HepG2 (cell line): ENCODE results near the gene NID1. TPM values are rescaled to one million over a fixed set of nuclear protein-coding genes. Genes with fewer than 3 reads are reported as not detected.

Experiments
- GZF1 ChIP-seq: sonication (generic); formaldehyde crosslinking; IDR thresholded peaks from 2 replicates; pipeline ENCODE4 v1.5.1; 2020; ENCODE audit warnings: mild to moderate bottlenecking, missing genetic modification reagents
- MYC ChIP-seq: sonication (generic); formaldehyde crosslinking; IDR thresholded peaks from 2 replicates; pipeline ENCODE4 v1.9.0; 2021; ENCODE audit warnings: missing genetic modification reagents, borderline replicate concordance
- NFRKB ChIP-seq: fragments of 450-650 bp; IDR thresholded peaks from 2 replicates; pipeline ENCODE4 v1.6.1; 2017
- ZFX ChIP-seq: sonication (generic); formaldehyde crosslinking; IDR thresholded peaks from 2 replicates; pipeline ENCODE4 v1.4.0; 2020; ENCODE audit warnings: mild to moderate bottlenecking, low read depth, missing genetic modification reagents, moderate library complexity
- ZIK1 ChIP-seq: sonication (generic); formaldehyde crosslinking; IDR thresholded peaks from 2 replicates; pipeline ENCODE4 v1.5.0; 2020; ENCODE audit warnings: mild to moderate bottlenecking, low read depth, missing genetic modification reagents, borderline replicate concordance
- ZNF709 ChIP-seq: sonication (generic); formaldehyde crosslinking; IDR thresholded peaks from 2 replicates; pipeline ENCODE4 v1.5.0; 2020; ENCODE audit warnings: mild to moderate bottlenecking, missing genetic modification reagents
- ZNF766 ChIP-seq: sonication (generic); formaldehyde crosslinking; IDR thresholded peaks from 2 replicates; pipeline ENCODE4 v1.5.0; 2020; ENCODE audit warnings: missing genetic modification reagents, borderline replicate concordance
- polyA plus RNA-seq, 8 experiments: library from polyadenylated mRNA; depleted of rRNA in 3 of 8; stranded (reverse) in 7 of 8; unstranded in 1 of 8; fragments of >200 nt; fragmentation: Illumina TruSeq in 4 of 8; extraction: Trizol in 4 of 8; gene quantifications; 2 replicates each; pipeline versions ENCODE4 v1.2.1 to v1.2.3, GENCODE V29; 2011 to 2016; ENCODE audit warnings: low read depth in 4 of 8, missing spikeins in 1 of 8, mixed read lengths in 1 of 8; ENCODE audit not compliant: insufficient read depth in 1 of 8
- total RNA-seq, 5 experiments: library from RNA; depleted of rRNA; stranded (reverse); fragments of >200 nt; fragmentation: Illumina TruSeq; extraction: Trizol; gene quantifications; 2 replicates each; pipeline ENCODE4 v1.2.3, GENCODE V29; 2016; ENCODE audit warnings: low read depth in 1 of 5
- TF ChIP-seq, protein P1 (sequence below): sonication (generic); formaldehyde crosslinking; IDR thresholded peaks from 2 replicates; pipeline ENCODE4 v1.4.0; 2020; ENCODE audit warnings: mild to moderate bottlenecking, missing genetic modification reagents
- TF ChIP-seq, protein P2 (sequence below): sonication (generic); formaldehyde crosslinking; conservative IDR thresholded peaks from 2 replicates; pipeline ENCODE4 v1.4.0; 2020; ENCODE audit warnings: mild to moderate bottlenecking, missing genetic modification reagents, moderate library complexity
- TF ChIP-seq, protein P3 (sequence below): sonication (generic); formaldehyde crosslinking; IDR thresholded peaks from 2 replicates; pipeline ENCODE4 v1.8.0; 2022; ENCODE audit warnings: mild to moderate bottlenecking, missing genetic modification reagents; ENCODE audit not compliant: insufficient replicate concordance
- TF ChIP-seq, protein P4 (sequence below): sonication (generic); formaldehyde crosslinking; IDR thresholded peaks from 2 replicates; pipeline ENCODE4 v1.8.1; 2023; ENCODE audit warnings: mild to moderate bottlenecking, moderate library complexity, missing genetic modification reagents
- TF ChIP-seq, protein P5 (sequence below): sonication (generic); formaldehyde crosslinking; IDR thresholded peaks from 2 replicates; pipeline ENCODE4 v1.8.1; 2023; ENCODE audit warnings: mild to moderate bottlenecking, missing genetic modification reagents

Gene NID1
- total and polyA plus RNA-seq, 2 of the 13 experiments (the other 11 are each of a cell fraction or from before 2014, with no cell fraction given), result 50.2 to 56.1 TPM

DNA sequence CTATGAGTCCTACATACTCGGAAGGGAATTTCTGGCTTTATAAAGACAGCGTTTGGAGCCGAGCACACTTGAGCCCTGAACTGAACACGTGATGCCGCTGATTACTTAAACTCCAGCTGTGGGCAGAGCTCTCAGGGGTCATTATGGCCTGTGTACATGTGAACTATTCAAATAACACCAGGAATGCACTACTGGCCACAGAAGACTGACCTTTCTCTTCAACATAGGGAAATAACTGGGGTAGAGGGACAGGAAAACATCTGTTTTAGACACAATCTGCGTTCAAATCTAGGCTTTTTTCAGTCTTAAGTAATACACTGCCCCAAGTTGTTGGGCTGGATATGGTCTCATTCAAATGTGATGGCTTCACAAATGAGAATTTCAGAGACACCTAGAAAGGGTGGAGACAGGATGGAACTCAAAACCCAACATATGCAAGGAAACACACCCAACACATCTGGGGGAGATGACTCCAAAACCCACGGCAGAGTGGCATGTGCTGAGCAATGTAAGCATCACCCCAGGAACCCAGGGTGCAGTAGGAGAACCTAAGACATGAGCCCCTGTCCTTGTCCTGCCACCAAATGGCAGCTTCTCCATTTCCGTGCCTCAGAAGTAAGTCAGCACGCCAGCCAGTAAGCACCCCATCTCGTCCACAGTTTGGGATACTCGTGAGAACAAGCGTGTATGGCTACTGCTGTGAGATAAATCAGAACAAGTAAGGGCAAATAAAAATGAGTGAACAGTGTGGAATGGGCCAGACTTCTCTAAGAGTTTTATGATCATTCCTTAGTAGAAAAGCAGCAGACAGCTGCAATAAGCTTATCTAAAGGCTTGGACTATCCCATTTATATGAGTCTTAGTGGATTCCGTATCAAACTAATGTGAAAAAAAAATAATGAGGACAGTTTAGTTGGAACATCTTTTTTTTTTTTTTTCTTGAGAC lies 24.9 kb downstream of the NID1 start (continued):
- TF ChIP-seq, protein P1, sequence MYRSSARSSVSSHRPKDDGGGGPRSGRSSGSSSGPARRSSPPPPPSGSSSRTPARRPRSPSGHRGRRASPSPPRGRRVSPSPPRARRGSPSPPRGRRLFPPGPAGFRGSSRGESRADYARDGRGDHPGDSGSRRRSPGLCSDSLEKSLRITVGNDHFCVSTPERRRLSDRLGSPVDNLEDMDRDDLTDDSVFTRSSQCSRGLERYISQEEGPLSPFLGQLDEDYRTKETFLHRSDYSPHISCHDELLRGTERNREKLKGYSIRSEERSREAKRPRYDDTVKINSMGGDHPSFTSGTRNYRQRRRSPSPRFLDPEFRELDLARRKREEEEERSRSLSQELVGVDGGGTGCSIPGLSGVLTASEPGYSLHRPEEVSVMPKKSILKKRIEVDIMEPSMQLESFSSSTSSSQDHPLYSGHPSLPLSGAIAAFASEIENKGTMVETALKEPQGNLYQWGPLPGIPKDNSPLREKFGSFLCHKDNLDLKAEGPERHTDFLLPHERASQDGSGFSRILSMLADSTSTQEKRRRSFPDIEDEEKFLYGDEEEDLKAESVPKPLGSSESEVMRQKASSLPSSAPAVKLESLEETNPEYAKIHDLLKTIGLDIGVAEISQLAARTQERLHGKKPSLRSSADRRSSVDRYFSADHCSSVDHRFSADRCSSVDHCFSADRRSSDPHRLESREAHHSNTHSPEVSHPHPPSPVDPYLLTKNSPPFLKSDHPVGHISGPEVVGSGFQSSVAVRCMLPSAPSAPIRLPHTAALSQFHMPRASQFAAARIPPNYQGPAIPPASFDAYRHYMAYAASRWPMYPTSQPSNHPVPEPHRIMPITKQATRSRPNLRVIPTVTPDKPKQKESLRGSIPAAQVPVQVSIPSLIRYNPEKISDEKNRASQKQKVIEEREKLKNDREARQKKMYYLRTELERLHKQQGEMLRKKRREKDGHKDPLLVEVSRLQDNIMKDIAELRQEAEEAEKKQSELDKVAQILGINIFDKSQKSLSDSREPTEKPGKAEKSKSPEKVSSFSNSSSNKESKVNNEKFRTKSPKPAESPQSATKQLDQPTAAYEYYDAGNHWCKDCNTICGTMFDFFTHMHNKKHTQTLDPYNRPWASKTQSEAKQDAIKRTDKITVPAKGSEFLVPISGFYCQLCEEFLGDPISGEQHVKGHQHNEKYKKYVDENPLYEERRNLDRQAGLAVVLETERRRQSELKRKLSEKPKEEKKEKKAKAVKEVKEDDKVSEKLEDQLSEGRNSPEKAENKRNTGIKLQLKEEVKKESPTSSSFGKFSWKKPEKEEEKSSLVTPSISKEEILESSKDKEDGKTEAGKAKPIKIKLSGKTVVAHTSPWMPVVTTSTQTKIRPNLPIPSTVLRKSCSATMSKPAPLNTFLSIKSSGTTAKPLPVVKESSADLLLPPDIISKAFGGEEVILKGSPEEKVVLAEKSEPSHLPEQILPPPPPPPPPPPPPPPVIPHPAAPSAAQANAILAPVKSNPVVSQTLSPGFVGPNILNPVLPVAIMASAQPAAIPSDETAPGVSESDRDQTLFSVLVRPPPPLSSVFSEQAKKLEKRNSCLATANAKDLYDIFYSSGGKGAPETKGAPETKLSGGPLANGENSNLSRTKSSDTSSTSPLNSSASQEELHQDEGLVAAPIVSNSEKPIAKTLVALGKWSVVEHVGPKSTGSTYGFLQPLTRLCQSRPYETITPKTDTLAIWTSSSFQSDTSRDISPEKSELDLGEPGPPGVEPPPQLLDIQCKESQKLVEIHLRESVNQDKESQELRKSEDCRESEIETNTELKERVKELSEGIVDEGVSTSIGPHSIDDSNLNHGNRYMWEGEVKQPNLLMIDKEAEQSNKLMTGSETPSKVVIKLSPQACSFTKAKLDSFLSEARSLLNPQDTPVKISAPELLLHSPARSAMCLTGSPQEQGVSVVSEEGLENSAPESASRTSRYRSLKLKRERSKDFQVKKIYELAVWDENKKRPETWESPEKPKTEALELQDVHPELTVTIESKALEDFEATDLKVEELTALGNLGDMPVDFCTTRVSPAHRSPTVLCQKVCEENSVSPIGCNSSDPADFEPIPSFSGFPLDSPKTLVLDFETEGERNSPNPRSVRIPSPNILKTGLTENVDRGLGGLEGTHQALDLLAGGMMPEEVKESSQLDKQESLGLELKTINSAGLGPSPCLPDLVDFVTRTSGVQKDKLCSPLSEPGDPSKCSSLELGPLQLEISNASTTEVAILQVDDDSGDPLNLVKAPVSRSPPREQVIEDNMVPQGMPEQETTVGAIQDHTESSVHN (CRISPR knock-in tag), result no peak
- no peak for TF ChIP-seq ZNF766 (CRISPR knock-in tag)
- TF ChIP-seq ZIK1 (CRISPR knock-in tag), result 0 out of 2 replicates have a peak, but pooled peaks have one; percentile 43
- no peak for TF ChIP-seq ZFX
- TF ChIP-seq GZF1, result no peak
- TF ChIP-seq ZNF709 (CRISPR knock-in tag), result no peak
- TF ChIP-seq, protein P2, sequence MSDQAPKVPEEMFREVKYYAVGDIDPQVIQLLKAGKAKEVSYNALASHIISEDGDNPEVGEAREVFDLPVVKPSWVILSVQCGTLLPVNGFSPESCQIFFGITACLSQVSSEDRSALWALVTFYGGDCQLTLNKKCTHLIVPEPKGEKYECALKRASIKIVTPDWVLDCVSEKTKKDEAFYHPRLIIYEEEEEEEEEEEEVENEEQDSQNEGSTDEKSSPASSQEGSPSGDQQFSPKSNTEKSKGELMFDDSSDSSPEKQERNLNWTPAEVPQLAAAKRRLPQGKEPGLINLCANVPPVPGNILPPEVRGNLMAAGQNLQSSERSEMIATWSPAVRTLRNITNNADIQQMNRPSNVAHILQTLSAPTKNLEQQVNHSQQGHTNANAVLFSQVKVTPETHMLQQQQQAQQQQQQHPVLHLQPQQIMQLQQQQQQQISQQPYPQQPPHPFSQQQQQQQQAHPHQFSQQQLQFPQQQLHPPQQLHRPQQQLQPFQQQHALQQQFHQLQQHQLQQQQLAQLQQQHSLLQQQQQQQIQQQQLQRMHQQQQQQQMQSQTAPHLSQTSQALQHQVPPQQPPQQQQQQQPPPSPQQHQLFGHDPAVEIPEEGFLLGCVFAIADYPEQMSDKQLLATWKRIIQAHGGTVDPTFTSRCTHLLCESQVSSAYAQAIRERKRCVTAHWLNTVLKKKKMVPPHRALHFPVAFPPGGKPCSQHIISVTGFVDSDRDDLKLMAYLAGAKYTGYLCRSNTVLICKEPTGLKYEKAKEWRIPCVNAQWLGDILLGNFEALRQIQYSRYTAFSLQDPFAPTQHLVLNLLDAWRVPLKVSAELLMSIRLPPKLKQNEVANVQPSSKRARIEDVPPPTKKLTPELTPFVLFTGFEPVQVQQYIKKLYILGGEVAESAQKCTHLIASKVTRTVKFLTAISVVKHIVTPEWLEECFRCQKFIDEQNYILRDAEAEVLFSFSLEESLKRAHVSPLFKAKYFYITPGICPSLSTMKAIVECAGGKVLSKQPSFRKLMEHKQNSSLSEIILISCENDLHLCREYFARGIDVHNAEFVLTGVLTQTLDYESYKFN, result peak; percentile 92
- TF ChIP-seq, protein P3, sequence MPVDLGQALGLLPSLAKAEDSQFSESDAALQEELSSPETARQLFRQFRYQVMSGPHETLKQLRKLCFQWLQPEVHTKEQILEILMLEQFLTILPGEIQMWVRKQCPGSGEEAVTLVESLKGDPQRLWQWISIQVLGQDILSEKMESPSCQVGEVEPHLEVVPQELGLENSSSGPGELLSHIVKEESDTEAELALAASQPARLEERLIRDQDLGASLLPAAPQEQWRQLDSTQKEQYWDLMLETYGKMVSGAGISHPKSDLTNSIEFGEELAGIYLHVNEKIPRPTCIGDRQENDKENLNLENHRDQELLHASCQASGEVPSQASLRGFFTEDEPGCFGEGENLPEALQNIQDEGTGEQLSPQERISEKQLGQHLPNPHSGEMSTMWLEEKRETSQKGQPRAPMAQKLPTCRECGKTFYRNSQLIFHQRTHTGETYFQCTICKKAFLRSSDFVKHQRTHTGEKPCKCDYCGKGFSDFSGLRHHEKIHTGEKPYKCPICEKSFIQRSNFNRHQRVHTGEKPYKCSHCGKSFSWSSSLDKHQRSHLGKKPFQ (CRISPR knock-in tag), result no peak
- TF ChIP-seq, protein P4, sequence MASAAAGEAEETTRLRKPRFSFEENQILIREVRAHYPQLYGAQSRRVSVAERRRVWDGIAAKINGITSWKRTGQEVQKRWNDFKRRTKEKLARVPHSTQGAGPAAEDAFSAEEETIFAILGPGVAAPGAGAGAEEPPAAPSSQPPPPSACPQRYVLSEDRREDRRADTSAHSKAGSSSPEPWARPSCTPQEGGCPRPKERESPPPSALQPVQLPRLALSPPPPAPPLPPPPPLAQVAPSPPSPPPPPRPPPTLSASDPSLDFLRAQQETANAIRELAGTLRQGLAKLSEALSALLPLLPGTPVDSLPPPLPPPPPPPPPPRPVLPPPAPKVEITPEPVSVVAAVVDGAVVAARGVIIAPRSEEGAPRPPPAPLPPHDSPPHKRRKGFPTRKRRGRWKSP, result no peak
- TF ChIP-seq NFRKB, result no peak
- TF ChIP-seq, protein P5, sequence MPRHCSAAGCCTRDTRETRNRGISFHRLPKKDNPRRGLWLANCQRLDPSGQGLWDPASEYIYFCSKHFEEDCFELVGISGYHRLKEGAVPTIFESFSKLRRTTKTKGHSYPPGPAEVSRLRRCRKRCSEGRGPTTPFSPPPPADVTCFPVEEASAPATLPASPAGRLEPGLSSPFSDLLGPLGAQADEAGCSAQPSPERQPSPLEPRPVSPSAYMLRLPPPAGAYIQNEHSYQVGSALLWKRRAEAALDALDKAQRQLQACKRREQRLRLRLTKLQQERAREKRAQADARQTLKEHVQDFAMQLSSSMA (CRISPR knock-in tag), result no peak
- peak; percentile 65; the same call in 1 of the 2 replicates for TF ChIP-seq MYC (CRISPR knock-in tag)
